Kidney epithelial cell (primary cell): Measurements from ENCODE around the gene CEND1. TPM values are rescaled to one million over a fixed set of nuclear protein-coding genes. Genes with fewer than 3 reads are reported as not detected.
A peak's percentile ranks its signal among the peaks of the same experiment; 100 is the strongest.

Source experiments
- DNase-seq: peaks from one replicate; pipeline ENCODE4 v3.0.0-alpha.2; 2010; ENCODE audit warnings: low read depth
- H3K27me3 ChIP-seq: 2 replicates; pipeline ENCODE4 v1.6.0; 2011; ENCODE audit warnings: low read length; ENCODE audit not compliant: control insufficient read depth, insufficient read depth
- H3K36me3 ChIP-seq: 2 replicates; pipeline ENCODE4 v1.5.1; 2011; ENCODE audit warnings: low read length; ENCODE audit not compliant: control insufficient read depth, insufficient read depth
- H3K4me3 ChIP-seq: 2 replicates; pipeline ENCODE4 v1.5.1; 2011; ENCODE audit warnings: low read depth, mild to moderate bottlenecking, control low read depth, low read length
- total RNA-seq: library from RNA; depleted of rRNA; stranded (reverse); fragments of >200 nt; gene quantifications from 2 replicates; pipeline ENCODE4 v1.2.3, GENCODE V29; 2015
- TF ChIP-seq, protein P1 (sequence below): IDR thresholded peaks from 2 replicates; pipeline ENCODE4 v1.5.1; 2011; ENCODE audit warnings: mild to moderate bottlenecking, moderate library complexity, low read length, control low read depth, inconsistent platforms; ENCODE audit not compliant: insufficient read depth, poor library complexity, severe bottlenecking

The CEND1 gene
- total RNA-seq, 1 donor from 2014 or later = 0.25 TPM

DNA sequence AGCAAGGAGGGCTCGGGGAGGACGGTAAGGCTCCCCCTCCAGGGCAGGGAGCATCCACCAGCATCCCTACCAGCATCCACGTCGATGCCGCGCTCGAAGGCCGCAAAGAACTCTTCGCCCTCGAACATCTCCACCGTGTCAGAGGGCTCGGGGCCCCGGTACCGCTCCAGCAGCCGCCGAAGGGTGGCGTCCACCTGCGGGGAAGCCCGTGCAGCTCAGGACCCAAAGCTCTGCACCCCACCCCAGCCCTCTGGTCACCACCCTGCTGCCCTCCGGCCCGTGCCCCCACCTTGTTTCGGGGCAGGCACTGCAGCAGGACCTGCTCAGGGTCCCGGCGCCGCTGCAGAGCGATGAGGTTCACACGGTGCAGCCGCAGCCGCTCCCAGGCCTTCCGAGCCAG is 10.6 kb upstream of the CEND1 start:
- no peak for DNase-seq
- H3K27me3 ChIP-seq = no peaks in the 10 kb centered on the region
- no peak overlapping the region for H3K4me3 ChIP-seq
- TF ChIP-seq, protein P1, sequence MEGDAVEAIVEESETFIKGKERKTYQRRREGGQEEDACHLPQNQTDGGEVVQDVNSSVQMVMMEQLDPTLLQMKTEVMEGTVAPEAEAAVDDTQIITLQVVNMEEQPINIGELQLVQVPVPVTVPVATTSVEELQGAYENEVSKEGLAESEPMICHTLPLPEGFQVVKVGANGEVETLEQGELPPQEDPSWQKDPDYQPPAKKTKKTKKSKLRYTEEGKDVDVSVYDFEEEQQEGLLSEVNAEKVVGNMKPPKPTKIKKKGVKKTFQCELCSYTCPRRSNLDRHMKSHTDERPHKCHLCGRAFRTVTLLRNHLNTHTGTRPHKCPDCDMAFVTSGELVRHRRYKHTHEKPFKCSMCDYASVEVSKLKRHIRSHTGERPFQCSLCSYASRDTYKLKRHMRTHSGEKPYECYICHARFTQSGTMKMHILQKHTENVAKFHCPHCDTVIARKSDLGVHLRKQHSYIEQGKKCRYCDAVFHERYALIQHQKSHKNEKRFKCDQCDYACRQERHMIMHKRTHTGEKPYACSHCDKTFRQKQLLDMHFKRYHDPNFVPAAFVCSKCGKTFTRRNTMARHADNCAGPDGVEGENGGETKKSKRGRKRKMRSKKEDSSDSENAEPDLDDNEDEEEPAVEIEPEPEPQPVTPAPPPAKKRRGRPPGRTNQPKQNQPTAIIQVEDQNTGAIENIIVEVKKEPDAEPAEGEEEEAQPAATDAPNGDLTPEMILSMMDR = no peak
- no peaks in the 10 kb centered on the region for H3K36me3 ChIP-seq

DNA sequence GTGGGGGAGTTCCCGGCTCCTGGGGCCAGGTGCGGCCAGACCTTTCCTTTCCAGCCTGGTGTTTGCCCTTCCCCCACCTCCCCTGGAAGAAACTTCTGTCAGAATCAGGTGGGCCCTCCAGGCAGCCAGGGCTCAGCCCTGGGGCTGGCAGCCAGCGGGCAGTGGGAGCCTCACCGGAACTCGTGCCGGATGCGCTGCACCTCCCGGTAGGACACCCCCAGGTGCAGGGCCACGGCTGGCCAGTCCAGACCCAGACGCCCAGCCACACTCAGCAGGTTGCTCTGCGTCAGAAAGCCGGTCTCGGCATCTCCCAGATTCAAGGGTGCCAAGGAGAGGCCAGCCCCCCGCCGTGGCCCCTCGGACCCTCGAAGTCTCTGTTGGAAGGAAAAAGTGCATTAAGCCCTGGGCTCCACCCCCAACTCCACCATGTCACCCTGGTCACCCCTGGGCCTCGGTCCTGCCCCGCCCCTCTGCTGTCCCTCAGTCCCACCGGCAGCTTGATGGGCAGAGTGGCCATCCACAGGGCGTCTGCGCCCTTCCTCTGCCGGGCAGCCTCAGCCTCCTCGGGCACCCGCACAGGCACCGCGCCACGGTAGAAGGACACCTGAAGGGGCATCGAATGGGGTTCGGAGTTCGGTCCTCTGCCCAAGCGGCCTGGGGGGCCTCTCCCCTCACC is 9.9 kb upstream of the CEND1 start:
- H3K4me3 ChIP-seq = no peak overlapping the region

DNA sequence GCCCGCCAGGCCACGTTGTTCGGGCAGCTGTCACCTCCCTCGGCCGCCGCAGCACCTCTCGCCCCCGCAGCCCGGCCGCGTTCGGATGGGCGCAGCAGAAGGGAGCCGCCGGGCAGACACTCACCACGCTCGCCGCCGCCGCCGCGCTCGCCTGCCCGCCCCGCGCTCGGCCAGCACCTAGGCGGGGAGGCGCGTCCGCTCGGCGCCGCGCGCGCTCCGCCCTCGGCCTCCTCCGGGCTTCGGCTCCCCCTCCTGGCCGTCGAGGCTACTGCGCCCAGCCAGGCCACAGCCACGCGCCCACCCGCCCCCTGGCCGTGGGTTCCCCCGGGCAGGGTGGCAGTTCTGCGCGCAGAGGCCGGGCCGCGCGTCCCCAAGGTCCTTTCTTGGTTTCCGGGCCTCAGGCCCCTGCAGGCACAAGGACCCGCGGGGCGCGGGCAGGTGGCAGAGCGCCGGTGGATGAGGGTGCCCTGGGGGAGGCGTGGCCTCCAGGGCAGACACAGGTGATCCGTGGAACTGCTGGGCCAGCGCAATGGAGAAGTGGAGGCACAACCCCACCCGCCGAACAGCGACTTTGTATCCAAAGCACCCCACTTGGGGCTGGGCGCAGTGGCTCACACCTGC is 8.3 kb upstream of the CEND1 start, which contains the start of gene SLC25A22:
Gene SLC25A22, minus strand, starts transcription at position 189 of the 621 bp plus-strand sequence. CDS start 3,275 bp downstream, outside the sequence.
- Histone ChIP-seq H3K36me3 (no peaks in the 10 kb centered on the region), H3K4me3 (peak within 1 kb of the TSS; percentile 71), H3K27me3 (no peaks in the 10 kb centered on the region)
- TF ChIP-seq, protein P1 = no peak
- DNase-seq = no peak

More for the DNA sequence above, 9.9 kb upstream of the CEND1 start:
- no peaks in the 10 kb centered on the region for H3K36me3 ChIP-seq
- no peak for DNase-seq
- H3K27me3 ChIP-seq = no peaks in the 10 kb centered on the region
- TF ChIP-seq, protein P1 = no peak

DNA sequence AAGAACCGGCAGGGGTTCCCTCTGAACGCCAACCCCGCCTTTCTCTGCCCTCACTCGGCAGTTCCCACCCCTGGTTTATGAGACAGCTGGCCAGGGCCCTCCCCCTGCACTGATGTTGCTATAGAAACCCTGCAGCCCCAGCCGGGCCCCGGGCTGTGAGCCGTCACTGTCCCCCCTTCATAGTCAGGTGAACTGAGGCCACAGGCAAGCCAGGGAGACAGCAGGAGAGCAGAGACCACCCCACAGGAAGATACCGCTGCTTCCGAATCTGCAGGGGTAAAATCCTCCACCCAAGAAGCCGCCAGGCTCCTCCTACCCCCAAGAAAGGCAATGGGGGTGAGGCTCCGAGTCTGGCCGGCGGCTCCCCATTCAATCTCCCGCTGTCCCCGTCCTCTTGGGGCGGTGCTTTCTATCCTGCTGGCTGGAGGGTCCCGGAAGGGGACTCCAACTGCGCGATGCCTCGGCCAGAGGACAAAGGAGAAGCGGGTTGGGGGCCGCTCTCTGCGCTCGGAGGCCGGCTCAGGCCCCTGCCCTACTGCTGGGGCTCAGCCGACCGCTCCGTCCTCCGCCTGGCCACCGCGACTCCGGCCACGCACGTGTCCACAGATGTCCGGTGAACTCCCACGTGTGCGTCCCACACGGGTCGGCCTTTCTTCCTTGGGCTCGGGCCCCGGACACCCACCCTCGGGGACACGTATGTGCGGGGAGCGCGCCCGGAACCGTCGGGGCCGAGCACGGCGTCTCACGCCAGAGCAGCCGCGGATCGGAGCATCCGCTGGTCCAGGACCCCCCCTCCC is 7.6 kb upstream of the CEND1 start:
- H3K27me3 ChIP-seq = no peaks in the 10 kb centered on the region
- TF ChIP-seq, protein P1 = no peak
- peak overlapping the region; percentile 71 for H3K4me3 ChIP-seq
- H3K36me3 ChIP-seq = no peaks in the 10 kb centered on the region
- no peak for DNase-seq

DNA sequence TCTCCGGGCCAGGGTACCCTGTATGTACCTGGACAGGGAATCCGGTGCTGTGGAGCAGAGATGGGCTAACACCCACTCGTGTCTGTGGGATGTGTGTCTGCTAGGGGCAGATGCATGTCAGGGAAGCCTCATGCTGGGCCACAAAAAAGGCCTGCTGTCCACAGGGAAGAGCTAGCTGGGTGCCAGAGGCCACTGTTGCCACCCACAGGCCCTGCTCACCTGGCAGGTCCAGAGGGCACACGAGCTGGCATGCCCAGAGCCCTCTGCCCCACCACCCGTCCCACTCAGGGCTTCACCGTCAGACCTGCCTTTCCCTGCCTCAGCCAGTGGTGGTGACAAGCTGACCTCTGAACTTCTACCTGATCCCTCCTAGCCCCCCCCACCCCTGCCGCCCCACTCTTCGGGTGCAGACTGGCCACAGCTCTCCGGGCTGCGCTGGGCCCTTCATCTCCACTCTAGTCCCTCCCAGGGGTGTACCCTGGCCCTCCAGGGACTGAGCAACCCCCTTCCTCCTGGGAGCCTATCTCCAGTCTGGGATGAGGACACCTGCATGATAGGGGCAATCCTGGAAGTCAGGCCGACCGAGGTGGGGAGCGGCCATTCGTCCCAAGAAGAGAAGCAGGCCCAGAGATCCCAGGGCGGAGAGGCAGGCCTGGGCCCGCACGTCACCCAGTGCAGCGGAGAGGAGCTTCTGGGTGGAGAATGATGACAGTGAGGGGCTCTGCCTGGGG is 6.8 kb upstream of the CEND1 start:
- no peaks in the 10 kb centered on the region for H3K36me3 ChIP-seq
- TF ChIP-seq, protein P1 = no peak
- DNase-seq = no peak
- H3K27me3 ChIP-seq = no peaks in the 10 kb centered on the region
- H3K4me3 ChIP-seq = peak overlapping the region; percentile 71
